IMR-90 (cell line): ENCODE data around the gene SIGLEC7.

Source experiments
- BHLHE40 ChIP-seq: fragments of 150-350 bp; IDR thresholded peaks from 2 replicates; pipeline ENCODE4 v1.6.1; 2016; ENCODE audit warnings: mild to moderate bottlenecking, low read depth, low read length
- CTCF ChIP-seq: conservative IDR thresholded peaks from 2 replicates; pipeline ENCODE4 v1.5.1; 2012; ENCODE audit warnings: mild to moderate bottlenecking, low read depth, low read length, improper control_type of control experiment
- ELK1 ChIP-seq: fragments of 150-350 bp; IDR thresholded peaks from 2 replicates; pipeline ENCODE4 v1.6.1; 2016; ENCODE audit warnings: low read depth, mild to moderate bottlenecking, low read length, moderate library complexity, borderline replicate concordance
- MAFK ChIP-seq: IDR thresholded peaks from 2 replicates; pipeline ENCODE4 v1.6.1; 2012; ENCODE audit warnings: low read depth, low read length, improper control_type of control experiment
- MAZ ChIP-seq: IDR thresholded peaks from 2 replicates; pipeline ENCODE4 v1.6.1; 2012; ENCODE audit warnings: low read depth, mild to moderate bottlenecking, low read length, improper control_type of control experiment, moderate library complexity, borderline replicate concordance
- MXI1 ChIP-seq: IDR thresholded peaks from 2 replicates; pipeline ENCODE4 v1.6.1; 2012; ENCODE audit warnings: low read depth, mild to moderate bottlenecking, low read length, moderate library complexity, borderline replicate concordance
- POLR2A ChIP-seq: IDR thresholded peaks from 2 replicates; pipeline ENCODE4 v1.6.1; 2012; ENCODE audit warnings: mild to moderate bottlenecking, low read depth, low read length
- RAD21 ChIP-seq: IDR thresholded peaks from 2 replicates; pipeline ENCODE4 v1.6.1; 2012; ENCODE audit warnings: low read length, improper control_type of control experiment
- RCOR1 ChIP-seq: IDR thresholded peaks from 2 replicates; pipeline ENCODE4 v1.6.1; 2012; ENCODE audit warnings: mild to moderate bottlenecking, low read length, improper control_type of control experiment; ENCODE audit not compliant: insufficient replicate concordance
- RFX5 ChIP-seq: IDR thresholded peaks from 2 replicates; pipeline ENCODE4 v1.8.0; 2012; ENCODE audit warnings: low read depth, mild to moderate bottlenecking, low read length, moderate library complexity
- USF2 ChIP-seq: fragments of 150-350 bp; IDR thresholded peaks from 2 replicates; pipeline ENCODE4 v1.6.1; 2017; ENCODE audit warnings: mild to moderate bottlenecking, antibody characterized with exemption, low read length, low read depth

GRCh38 chr19:51172223-51172622 lies 30.1 kb downstream of the SIGLEC7 start:
- TF ChIP-seq CTCF, result no peak
- no peak for TF ChIP-seq USF2
- TF ChIP-seq POLR2A, result no peak
- no peak for TF ChIP-seq MAFK
- no peak for TF ChIP-seq RFX5
- TF ChIP-seq MXI1, result no peak
- no peak for TF ChIP-seq ELK1
- no peak for TF ChIP-seq RAD21
- no peak for TF ChIP-seq BHLHE40
- no peak for TF ChIP-seq RCOR1
- no peak for TF ChIP-seq MAZ
